H1 (cell line): Measurements from ENCODE around the gene PHC3. TPM values are rescaled to one million over a fixed set of nuclear protein-coding genes. Genes with fewer than 3 reads are reported as not detected.

Experiments
- CTCF ChIA-PET: fragments of 300-600 bp; sonication (Branson Sonifier 250); formaldehyde crosslinking; loops from one replicate; lab custom pipeline; 2021; ENCODE audit not compliant: partially characterized antibody; lab: Charles Lee
- POLR2A ChIA-PET: fragments of 300-600 bp; sonication (Branson Sonifier 250); formaldehyde crosslinking; loops from one replicate; lab custom pipeline; 2021; ENCODE audit warnings: inconsistent platforms; ENCODE audit not compliant: partially characterized antibody; lab: Charles Lee
- DNase-seq, 2 experiments: peaks; one replicate each; pipeline versions ENCODE4 v3.0.0 to v3.0.0-alpha.2; 2010 to 2022; ENCODE audit warnings: low spot score in 2 of 2, low read depth in 1 of 2, mixed read lengths in 1 of 2
- FAIRE-seq: peaks from 2 replicates; lab custom pipeline; 2011; peaks lifted over from hg19 to GRCh38; lab: Jason Lieb, UNC
- H2AFZ ChIP-seq: 2 replicates; pipeline ENCODE4 v1.8.1; 2012; ENCODE audit warnings: low read length, inconsistent platforms
- H2AK5ac ChIP-seq: 2 replicates; pipeline ENCODE4 v1.6.1; 2013; ENCODE audit warnings: low read depth, low read length
- H2BK120ac ChIP-seq: replicated peaks from 2 replicates; pipeline ENCODE3; 2013; ENCODE audit warnings: low read depth, low read length, inconsistent platforms
- H2BK12ac ChIP-seq: 2 replicates; pipeline ENCODE4 v1.6.1; 2013; ENCODE audit warnings: low read depth, low read length
- H2BK15ac ChIP-seq: 2 replicates; pipeline ENCODE4 v1.6.1; 2013; ENCODE audit warnings: low read length
- H2BK20ac ChIP-seq: 2 replicates; pipeline ENCODE4 v1.6.1; 2013; ENCODE audit warnings: low read length
- H2BK5ac ChIP-seq: 2 replicates; pipeline ENCODE4 v1.6.1; 2013; ENCODE audit warnings: low read depth, low read length
- H3K14ac ChIP-seq: 2 replicates; pipeline ENCODE4 v1.6.1; 2013; ENCODE audit warnings: inconsistent platforms; ENCODE audit not compliant: insufficient read length
- H3K18ac ChIP-seq: 2 replicates; pipeline ENCODE4 v1.6.1; 2013; ENCODE audit warnings: low read length; ENCODE audit errors: extremely low read depth
- H3K23ac ChIP-seq: 2 replicates; pipeline ENCODE4 v1.6.1; 2013; ENCODE audit warnings: inconsistent platforms; ENCODE audit not compliant: insufficient read length
- H3K23me2 ChIP-seq: 2 replicates; pipeline ENCODE4 v1.6.1; 2013; ENCODE audit warnings: low read depth, low read length
- H3K27ac ChIP-seq: 2 replicates; pipeline ENCODE4 v1.6.1; 2011; ENCODE audit warnings: low read depth, low read length, inconsistent platforms
- H3K27me3 ChIP-seq, 4 experiments: replicated peaks in 1 of 4; 1 replicate in 1 of 4; 2 replicates in 3 of 4; pipeline versions ENCODE4 v1.6.1 to v1.8.1; 2011 to 2013; ENCODE audit warnings: low read length in 3 of 4, mild to moderate bottlenecking in 3 of 4, inconsistent platforms in 2 of 4, mixed read lengths in 2 of 4, moderate library complexity in 1 of 4; ENCODE audit not compliant: control insufficient read depth in 3 of 4, insufficient read depth in 3 of 4; ENCODE audit errors: extremely low read depth in 1 of 4
- H3K36me3 ChIP-seq, 4 experiments: 2 replicates each; pipeline versions ENCODE4 v1.6.1 to v1.8.1; 2011 to 2013; ENCODE audit warnings: mild to moderate bottlenecking in 4 of 4, low read length in 3 of 4, moderate library complexity in 2 of 4, control low read depth in 1 of 4, inconsistent platforms in 1 of 4; ENCODE audit not compliant: insufficient read depth in 4 of 4, control insufficient read depth in 2 of 4
- H3K4ac ChIP-seq: replicated peaks from 2 replicates; pipeline ENCODE3; 2013; ENCODE audit warnings: low read length, low read depth, mixed read lengths, inconsistent platforms; ENCODE audit not compliant: insufficient read length
- H3K4me1 ChIP-seq, 4 experiments: replicated peaks in 1 of 4; 1 replicate in 1 of 4; 2 replicates in 3 of 4; pipeline versions ENCODE4 v1.6.1 to v1.8.1; 2011 to 2013; ENCODE audit warnings: low read length in 3 of 4, inconsistent platforms in 2 of 4, mixed read lengths in 1 of 4; ENCODE audit not compliant: insufficient read depth in 4 of 4, control insufficient read depth in 3 of 4
- H3K4me2 ChIP-seq, 2 experiments: 2 replicates each; pipeline versions ENCODE4 v1.6.1 to v1.8.1; 2011 to 2013; ENCODE audit warnings: low read depth in 2 of 2, low read length in 2 of 2, control low read depth in 1 of 2, inconsistent platforms in 1 of 2, mild to moderate bottlenecking in 1 of 2; ENCODE audit not compliant: insufficient read depth in 1 of 2
- H3K4me3 ChIP-seq, 4 experiments: fragments of 200-600, 300-600 bp in 1 of 4; sonication (generic), shearing (Covaris generic), sonication (Bioruptor Twin) in 1 of 4; 2 replicates each; pipeline versions ENCODE4 v1.5.1 to v1.8.1; 2011 to 2016; ENCODE audit warnings: low read length in 4 of 4, low read depth in 3 of 4, control low read depth in 2 of 4, inconsistent platforms in 2 of 4, mild to moderate bottlenecking in 2 of 4, mixed read lengths in 1 of 4, moderate library complexity in 1 of 4; ENCODE audit not compliant: insufficient read depth in 2 of 4; ENCODE audit errors: extremely low read depth in 1 of 4
- H3K56ac ChIP-seq: replicated peaks from 2 replicates; pipeline ENCODE3; 2013; ENCODE audit warnings: low read depth, mild to moderate bottlenecking, mixed read lengths, low read length, inconsistent platforms; ENCODE audit not compliant: insufficient read length
- H3K79me1 ChIP-seq: 2 replicates; pipeline ENCODE4 v1.6.1; 2013; ENCODE audit warnings: low read depth, low read length, control low read depth
- H3K79me2 ChIP-seq, 2 experiments: 2 replicates each; pipeline versions ENCODE4 v1.6.1 to v1.8.1; 2012 to 2013; ENCODE audit warnings: low read length in 2 of 2, mild to moderate bottlenecking in 2 of 2, inconsistent platforms in 1 of 2; ENCODE audit not compliant: insufficient read depth in 2 of 2, control insufficient read depth in 1 of 2
- H3K9ac ChIP-seq, 4 experiments: replicated peaks in 1 of 4; 1 replicate in 1 of 4; 2 replicates in 3 of 4; pipeline versions ENCODE4 v1.6.1 to v1.8.1; 2011 to 2013; ENCODE audit warnings: low read depth in 3 of 4, low read length in 3 of 4, control low read depth in 2 of 4, mild to moderate bottlenecking in 2 of 4, moderate library complexity in 2 of 4, inconsistent platforms in 1 of 4; ENCODE audit errors: extremely low read depth in 1 of 4
- H3K9me3 ChIP-seq, 2 experiments: 2 replicates each; pipeline versions ENCODE4 v1.6.1 to v1.8.1; 2012 to 2013; ENCODE audit warnings: mild to moderate bottlenecking in 2 of 2, moderate library complexity in 2 of 2, control low read depth in 1 of 2, inconsistent platforms in 1 of 2, low read depth in 1 of 2, low read length in 1 of 2, mixed read lengths in 1 of 2; ENCODE audit not compliant: insufficient read depth in 2 of 2
- H4K20me1 ChIP-seq, 2 experiments: replicated peaks in 1 of 2; 2 replicates each; pipeline versions ENCODE3 to v1.8.1; 2011 to 2013; ENCODE audit warnings: inconsistent platforms in 2 of 2, low read length in 2 of 2, mild to moderate bottlenecking in 1 of 2; ENCODE audit not compliant: insufficient read depth in 2 of 2, control insufficient read depth in 1 of 2
- H4K5ac ChIP-seq: 2 replicates; pipeline ENCODE4 v1.6.1; 2013; ENCODE audit warnings: low read length, low read depth, mixed read lengths, inconsistent platforms; ENCODE audit not compliant: insufficient read length
- H4K8ac ChIP-seq: 2 replicates; pipeline ENCODE4 v1.8.0; 2013; ENCODE audit warnings: mild to moderate bottlenecking, moderate library complexity, low read length, inconsistent platforms; ENCODE audit not compliant: insufficient read depth; ENCODE audit errors: extremely low read depth
- H4K91ac ChIP-seq: replicated peaks from 2 replicates; pipeline ENCODE3; 2013; ENCODE audit warnings: low read length, mixed read lengths, inconsistent platforms; ENCODE audit not compliant: insufficient read length
- BRCA1 ChIP-seq: IDR thresholded peaks from 2 replicates; pipeline ENCODE4 v1.6.1; 2012; ENCODE audit warnings: low read depth, low read length, improper control_type of control experiment
- CBX8 ChIP-seq: fragments of 300-800, 300-1000 bp; sonication (generic); IDR thresholded peaks from 2 replicates; pipeline ENCODE4 v1.7.1; 2016; ENCODE audit warnings: low read depth, low read length, borderline replicate concordance
- CEBPB ChIP-seq: IDR thresholded peaks from 2 replicates; pipeline ENCODE4 v1.6.1; 2012; ENCODE audit warnings: low read depth, low read length
- CHD2 ChIP-seq: IDR thresholded peaks from 2 replicates; pipeline ENCODE4 v1.6.1; 2012; ENCODE audit warnings: low read length, improper control_type of control experiment
- FOSL1 ChIP-seq: IDR thresholded peaks from 2 replicates; pipeline ENCODE4 v1.6.1; 2011; ENCODE audit warnings: mild to moderate bottlenecking, low read depth, low read length, moderate library complexity; ENCODE audit not compliant: insufficient read depth
- GABPA ChIP-seq: IDR thresholded peaks from 2 replicates; pipeline ENCODE4 v1.6.1; 2011; ENCODE audit warnings: mild to moderate bottlenecking, low read length, moderate library complexity, borderline replicate concordance; ENCODE audit not compliant: insufficient read depth
- GTF2F1 ChIP-seq: IDR thresholded peaks from 2 replicates; pipeline ENCODE4 v1.6.1; 2012; ENCODE audit warnings: low read depth, low read length, improper control_type of control experiment, borderline replicate concordance
- PHF8 ChIP-seq: fragments of 200-600 bp; sonication (generic); conservative IDR thresholded peaks from 2 replicates; pipeline ENCODE4 v1.7.1; 2012; ENCODE audit warnings: low read depth, mild to moderate bottlenecking, inconsistent platforms, low read length, moderate library complexity
- RNF2 ChIP-seq: fragments of 200-900, 300-1000 bp; sonication (generic); IDR thresholded peaks from 2 replicates; pipeline ENCODE4 v1.7.1; 2016; ENCODE audit warnings: borderline replicate concordance, low read depth, mild to moderate bottlenecking, antibody characterized with exemption, low read length; ENCODE audit not compliant: poor library complexity, severe bottlenecking; ENCODE audit errors: missing control alignments
- SIRT6 ChIP-seq: IDR thresholded peaks from one replicate; pipeline ENCODE4 v1.7.1; 2012; ENCODE audit warnings: low read length, inconsistent platforms
- TAF1 ChIP-seq: IDR thresholded peaks from 2 replicates; pipeline ENCODE4 v1.6.1; 2011; ENCODE audit warnings: mild to moderate bottlenecking, low read depth, low read length
- TCF12 ChIP-seq: IDR thresholded peaks from 2 replicates; pipeline ENCODE4 v1.6.1; 2011; ENCODE audit warnings: low read depth, mild to moderate bottlenecking, low read length
- TEAD4 ChIP-seq: IDR thresholded peaks from 2 replicates; pipeline ENCODE4 v1.6.1; 2012; ENCODE audit warnings: low read depth, low read length, inconsistent platforms, mixed read lengths
- WGBS, 2 experiments: shearing (Covaris generic) in 1 of 2; methylation state at CpG; one replicate each; pipeline versions ENCODE4 v1.1.6 to v1.1.7; 2013 to 2015; ENCODE audit warnings: low lambda C conversion rate in 2 of 2, mixed read lengths in 2 of 2, inconsistent platforms in 1 of 2, low coverage in 1 of 2, missing lambda C conversion rate in 1 of 2; ENCODE audit not compliant: insufficient replicate concordance in 2 of 2, insufficient coverage in 1 of 2, insufficient read length in 1 of 2; ENCODE audit errors: extremely low coverage in 1 of 2, missing lambda C conversion rate in 1 of 2; 5-methylcytosine and 5-hydroxymethylcytosine counted together
- polyA plus RNA-seq, 7 experiments: library from polyadenylated mRNA; depleted of rRNA in 3 of 7; stranded (reverse) in 5 of 7; unstranded in 2 of 7; fragments of >200 nt in 5 of 7; fragments of 200-250 nt in 2 of 7; gene quantifications; 1 replicate in 5 of 7; 2 replicates in 1 of 7; 4 replicates in 1 of 7; pipeline versions ENCODE4 v1.2.1 to v1.2.3, GENCODE V29; 2011 to 2013; ENCODE audit warnings: missing spikeins in 2 of 7, mixed read lengths in 2 of 7
- total RNA-seq: library from RNA; stranded (reverse); fragmentation: NEBNext Ultra II Directional; extraction: Animal tissue kit (Norgen Biotek cat#: 25700); gene quantifications from 2 replicates; pipeline ENCODE4 v1.2.1, GENCODE V29; 2021

The PHC3 gene
- total and polyA plus RNA-seq, 2 of the 8 experiments (the other 6 are each of a cell fraction or from before 2014, with no cell fraction given), result 26.4 to 29.2 TPM

- Histone ChIP-seq H2BK20ac (no peak overlapping the region), H3K27ac (no peak overlapping the region), H4K8ac (no peak overlapping the region), H3K23me2 (no peaks in the 10 kb centered on the region)
- DNase-seq, result no peak
- TF ChIP-seq GABPA (no peak), RNF2 (no peak), CEBPB (no peak), FOSL1 (no peak), GTF2F1 (no peak), CBX8 (no peak), CHD2 (no peak), TEAD4 (no peak), TAF1 (no peak), BRCA1 (no peak), PHF8 (no peak), SIRT6 (no peak), TCF12 (no peak)
- TF ChIP-seq, all 59 proteins: peak for 0
- Histone ChIP-seq H4K91ac (no peak overlapping the region), H3K4me1 (no peaks in the 10 kb centered on the region), H3K4me2 (no peak overlapping the region), H4K5ac (no peak overlapping the region), H2AK5ac (no peak overlapping the region), H2BK5ac (no peak overlapping the region), H2BK12ac (no peak overlapping the region), H3K27me3 (no peaks in the 10 kb centered on the region), H3K23ac (no peak overlapping the region), H3K36me3 (peaks cover 0 to 30% (median 3%) of the 10 kb centered on the region in 4 experiments; a peak in 3 of 8 replicates), H3K4ac (no peak overlapping the region), H3K4me3 (no peak overlapping the region), H2BK120ac (no peak overlapping the region), H3K56ac (no peak overlapping the region), H3K9me3 (no peaks in the 10 kb centered on the region), H2AFZ (no peak overlapping the region), H4K20me1 (no peaks in the 10 kb centered on the region), H3K14ac (no peak overlapping the region), H2BK15ac (no peak overlapping the region), H3K9ac (no peak overlapping the region), H3K79me2 (no peaks in the 10 kb centered on the region), H3K18ac (no peak overlapping the region), H3K79me1 (no peaks in the 10 kb centered on the region; the same call in 1 of the 2 replicates)
- no peak for FAIRE-seq
- CTCF ChIA-PET, result interaction anchor here (1.1 to 1.3 kb wide), 2 partner anchors 10 to 89 kb away, joined by 3 to 4 read pairs; no protein-coding TSS in a partner anchor
- POLR2A ChIA-PET, result no interaction called here
- WGBS, 2 experiments, result 91 to 100% methylated on average over 2 of the region's 2 CpGs
These were observed 71.8 kb downstream of the PHC3 start for GRCh38 chr3:170109579-170110293.
